Panc1 (cell line): ENCODE data around the gene TCHHL1.

Experiments
- CTCF ChIP-seq: fragments of 450-650 bp; IDR thresholded peaks from 2 replicates; pipeline ENCODE4 v1.5.1; 2017; ENCODE audit warnings: mild to moderate bottlenecking
- POLR2AphosphoS5 ChIP-seq: IDR thresholded peaks from 2 replicates; pipeline ENCODE4 v1.6.1; 2012; ENCODE audit warnings: mild to moderate bottlenecking, low read depth, low read length, moderate library complexity
- SIN3A ChIP-seq: IDR thresholded peaks from 2 replicates; pipeline ENCODE4 v1.6.1; 2012; ENCODE audit warnings: low read depth, mild to moderate bottlenecking, low read length, moderate library complexity, borderline replicate concordance; ENCODE audit not compliant: insufficient read depth

GRCh38 chr1:152125834-152126443 lies 37.1 kb upstream of the TCHHL1 start:
- TF ChIP-seq CTCF (no peak), POLR2AphosphoS5 (no peak), SIN3A (no peak)
